Measurements from ENCODE around the gene SCRN2. TPM values are rescaled to one million over a fixed set of nuclear protein-coding genes. Genes with fewer than 3 reads are reported as not detected.

Gene SCRN2
- total RNA-seq, 2 donors from 2014 or later, result 36.8 to 40.0 TPM

GRCh38 chr17:47810901-47811635 lies 30.0 kb downstream of the SCRN2 start:
- H3K27ac ChIP-seq, result peak overlapping the region; percentile 51
- peak overlapping the region in 1 of 2 donors; percentile 37 for H3K9ac ChIP-seq (ENCODE audit: low read depth in 2 of 2, low read length in 2 of 2)
- H3K27me3 ChIP-seq, result no peaks in the 10 kb centered on the region
- peaks cover 12% of the 10 kb centered on the region for H3K4me1 ChIP-seq
- intact Hi-C loops (cut with DNase I), result no loop called here
- no peak overlapping the region for H3K4me3 ChIP-seq
- no peaks in the 10 kb centered on the region for H3K9me3 ChIP-seq
- TF ChIP-seq CTCF (IDR thresholded peaks at IDR 0.05), result no peak
- DNase-seq, result peak; percentile 80
- peaks cover 16% of the 10 kb centered on the region for H3K36me3 ChIP-seq

DNA sequence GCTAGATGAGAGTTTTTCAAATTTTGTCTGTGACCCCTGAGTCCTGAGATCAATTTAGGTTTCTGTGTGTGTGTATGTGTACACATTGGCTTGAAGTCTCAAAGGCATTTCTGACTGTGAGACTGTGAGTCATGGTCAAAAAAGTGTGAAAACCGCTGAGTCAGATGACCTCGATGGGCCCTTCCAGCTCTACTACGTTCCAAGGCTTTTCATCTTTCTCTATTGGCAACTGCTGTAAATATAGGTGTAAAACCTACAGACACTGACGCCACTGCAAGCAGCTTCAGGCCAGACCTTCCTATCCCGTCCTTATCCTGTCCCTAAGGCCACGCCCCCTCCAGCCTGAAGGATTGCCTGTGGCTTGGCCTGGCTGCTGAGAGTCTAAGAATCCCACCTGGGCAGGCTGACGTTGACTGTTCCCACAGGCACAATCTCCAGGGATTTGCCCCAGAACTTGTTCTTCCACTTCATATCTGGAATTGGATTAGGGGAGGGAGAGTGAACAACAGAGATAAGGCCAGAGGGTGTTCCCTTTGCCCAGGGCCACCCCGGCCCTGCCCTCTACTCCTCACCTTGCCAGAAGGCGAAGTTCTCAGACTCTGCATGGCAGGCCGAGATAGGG lies 30.8 kb downstream of the SCRN2 start:
- intact Hi-C loops (cut with DNase I), result no loop called here

GRCh38 chr17:47808830-47809480 lies 32.1 kb downstream of the SCRN2 start:
- H3K36me3 ChIP-seq, result peaks cover 16% of the 10 kb centered on the region
- intact Hi-C loops (cut with DNase I), result loop anchor here (10.0 kb wide), 2 partner anchors 114 to 144 kb away; partner anchors contain the start of gene TBKBP1
- no peak overlapping the region for H3K27ac ChIP-seq

More for the DNA sequence above, 30.8 kb downstream of the SCRN2 start:
- H3K4me1 ChIP-seq, result peaks cover 12% of the 10 kb centered on the region
- H3K4me3 ChIP-seq, result no peak overlapping the region
- no peak for TF ChIP-seq CTCF (IDR thresholded peaks at IDR 0.05)
- peak overlapping the region; percentile 51 for H3K27ac ChIP-seq
- H3K27me3 ChIP-seq, result no peaks in the 10 kb centered on the region
- peak overlapping the region; percentile 3 to 37 for H3K9ac ChIP-seq (ENCODE audit: low read depth in 2 of 2, low read length in 2 of 2)
- peaks cover 16% of the 10 kb centered on the region for H3K36me3 ChIP-seq
- DNase-seq, result peak; percentile 93
- no peaks in the 10 kb centered on the region for H3K9me3 ChIP-seq

GRCh38 chr17:47808036-47808829 lies 32.8 kb downstream of the SCRN2 start:
- Histone ChIP-seq H3K9ac (ENCODE audit: low read depth in 2 of 2, low read length in 2 of 2) (no peak overlapping the region), H3K9me3 (no peaks in the 10 kb centered on the region), H3K27ac (no peak overlapping the region), H3K36me3 (peaks cover 16% of the 10 kb centered on the region), H3K27me3 (no peaks in the 10 kb centered on the region), H3K4me3 (no peak overlapping the region), H3K4me1 (peaks cover 7% of the 10 kb centered on the region)
- intact Hi-C loops (cut with DNase I), result loop anchor here (10.0 kb wide), 2 partner anchors 113 to 143 kb away; partner anchors contain the start of gene TBKBP1
- DNase-seq, result no peak
- no peak for TF ChIP-seq CTCF (IDR thresholded peaks at IDR 0.05)

More at GRCh38 chr17:47808830-47809480, 32.1 kb downstream of the SCRN2 start:
- DNase-seq, result no peak
- Histone ChIP-seq H3K4me3 (no peak overlapping the region), H3K27me3 (no peaks in the 10 kb centered on the region), H3K4me1 (peaks cover 7% of the 10 kb centered on the region), H3K9ac (ENCODE audit: low read depth in 2 of 2, low read length in 2 of 2) (no peak overlapping the region), H3K9me3 (no peaks in the 10 kb centered on the region)
- no peak for TF ChIP-seq CTCF (IDR thresholded peaks at IDR 0.05)

GRCh38 chr17:47807421-47807820 lies 33.7 kb downstream of the SCRN2 start:
- intact Hi-C loops (cut with DNase I), result loop anchor here (10.0 kb wide), 2 partner anchors 113 to 143 kb away; partner anchors contain the start of gene TBKBP1
- no peak for DNase-seq
- H3K36me3 ChIP-seq, result peaks cover 16% of the 10 kb centered on the region

More at GRCh38 chr17:47807421-47807820, 33.7 kb downstream of the SCRN2 start:
- no peak overlapping the region for H3K4me3 ChIP-seq
- H3K9me3 ChIP-seq, result no peaks in the 10 kb centered on the region
- no peak for TF ChIP-seq CTCF (IDR thresholded peaks at IDR 0.05)
- H3K27me3 ChIP-seq, result no peaks in the 10 kb centered on the region
- no peak overlapping the region for H3K27ac ChIP-seq
- H3K9ac ChIP-seq (ENCODE audit: low read depth in 2 of 2, low read length in 2 of 2), result no peak overlapping the region
- peaks cover 7% of the 10 kb centered on the region for H3K4me1 ChIP-seq

All from colonic mucosa (tissue), 4 donors.